ENCODE data around the gene PDLIM3.
A peak's percentile ranks its signal among the peaks of the same experiment; 100 is the strongest.
"Not testable (repeated sequence)": the region's sequence is repeated elsewhere in the genome, so short reads cannot be mapped to it uniquely, and the experiment has no call there.

PDLIM3 gene

GRCh38 chr4:185565696-185566095 lies 30.4 kb upstream of the PDLIM3 start:
- no peak overlapping the region for H3K4me3 ChIP-seq (ENCODE audit: control insufficient read depth, low read depth, low read length)
- no peak for TF ChIP-seq CTCF (IDR thresholded peaks at IDR 0.05; ENCODE audit: control insufficient read depth, insufficient read depth, low read depth, low read length, missing control alignments)
- DNase-seq (ENCODE audit: low read depth), result no peak

- TF ChIP-seq CTCF (IDR thresholded peaks at IDR 0.05; ENCODE audit: control insufficient read depth, insufficient read depth, low read depth, low read length, missing control alignments), result no peak
- no peak overlapping the region for H3K4me3 ChIP-seq (ENCODE audit: control insufficient read depth, low read depth, low read length)
- no peak for DNase-seq (ENCODE audit: low read depth)
Measured at GRCh38 chr4:185564349-185564748, 29.0 kb upstream of the PDLIM3 start.

- no peak overlapping the region for H3K4me3 ChIP-seq (ENCODE audit: control insufficient read depth, low read depth, low read length)
- no peak for TF ChIP-seq CTCF (IDR thresholded peaks at IDR 0.05; ENCODE audit: control insufficient read depth, insufficient read depth, low read depth, low read length, missing control alignments)
- no peak for DNase-seq (ENCODE audit: low read depth)
Measured at GRCh38 chr4:185562531-185562930, 27.2 kb upstream of the PDLIM3 start.

- DNase-seq (ENCODE audit: low read depth), result no peak
- TF ChIP-seq CTCF (IDR thresholded peaks at IDR 0.05; ENCODE audit: control insufficient read depth, insufficient read depth, low read depth, low read length, missing control alignments), result no peak
- H3K4me3 ChIP-seq (ENCODE audit: control insufficient read depth, low read depth, low read length), result no peak overlapping the region
Measured at GRCh38 chr4:185560316-185560715, 25.0 kb upstream of the PDLIM3 start.

GRCh38 chr4:185559915-185560281 lies 24.6 kb upstream of the PDLIM3 start:
- peak; percentile 8 for DNase-seq (ENCODE audit: low read depth)
- TF ChIP-seq CTCF (IDR thresholded peaks at IDR 0.05; ENCODE audit: control insufficient read depth, insufficient read depth, low read depth, low read length, missing control alignments), result no peak
- H3K4me3 ChIP-seq (ENCODE audit: control insufficient read depth, low read depth, low read length), result no peak overlapping the region

- not testable (repeated sequence) for H3K4me3 ChIP-seq (ENCODE audit: control insufficient read depth, low read depth, low read length); DNase-seq (ENCODE audit: low read depth)
Measured at GRCh38 chr4:185559251-185559914, 24.1 kb upstream of the PDLIM3 start.

- no peak for DNase-seq (ENCODE audit: low read depth)
- TF ChIP-seq CTCF (IDR thresholded peaks at IDR 0.05; ENCODE audit: control insufficient read depth, insufficient read depth, low read depth, low read length, missing control alignments), result no peak
- no peak overlapping the region for H3K4me3 ChIP-seq (ENCODE audit: control insufficient read depth, low read depth, low read length)
Measured at GRCh38 chr4:185554365-185555126, 19.2 kb upstream of the PDLIM3 start.

Measured in AG09309 (cell line).